ENCODE results near the gene INSYN2B.

GRCh38 chr5:169886033-169886432 is 94.3 kb downstream of the INSYN2B start:
- TF ChIP-seq ZNF274 (IDR thresholded peaks at IDR 0.05; ENCODE audit: low read depth, low read length) (no peak), YY1 (IDR thresholded peaks at IDR 0.05; ENCODE audit: insufficient read depth, insufficient read length) (no peak)

Measured in NT2/D1 (cell line).